Measurements from ENCODE around the gene DAO.

Gene DAO

GRCh38 chr12:108905725-108906124 lies 25.8 kb downstream of the DAO start:
- in situ Hi-C loops (cut with MboI; ENCODE audit: low sequenced_read_pairs, unreplicated experiment), result no loop called here
- no peak for DNase-seq (ENCODE audit: low spot score)
- TF ChIP-seq CTCF (IDR thresholded peaks at IDR 0.05; ENCODE audit: borderline replicate concordance, control extremely low read depth, extremely low read depth, insufficient read depth, missing control alignments), result no peak

DNA sequence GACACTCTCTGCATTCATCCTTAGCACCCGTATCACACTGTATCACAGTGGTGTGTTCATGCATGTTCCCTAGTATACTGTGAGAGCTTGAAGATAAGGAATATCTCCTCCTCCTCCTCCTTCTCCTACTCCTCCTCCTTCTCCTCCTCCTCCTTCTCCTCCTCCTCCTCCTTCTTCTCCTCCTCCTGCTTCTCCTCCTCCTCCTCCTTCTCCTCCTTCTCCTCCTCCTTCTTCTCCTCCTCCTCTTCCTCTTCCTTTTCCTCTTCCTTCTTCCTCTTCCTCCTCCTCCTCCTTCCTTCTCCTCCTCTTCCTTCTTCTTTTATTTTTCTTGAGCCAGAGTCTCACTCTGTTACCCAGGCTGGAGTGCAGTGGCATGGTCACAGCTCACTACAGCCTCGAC lies 27.1 kb downstream of the DAO start:
- no peak for TF ChIP-seq CTCF (IDR thresholded peaks at IDR 0.05; ENCODE audit: borderline replicate concordance, control extremely low read depth, extremely low read depth, insufficient read depth, missing control alignments)
- no peak for DNase-seq (ENCODE audit: low spot score)
- in situ Hi-C loops (cut with MboI; ENCODE audit: low sequenced_read_pairs, unreplicated experiment), result no loop called here

GRCh38 chr12:108907839-108908351 lies 28.0 kb downstream of the DAO start:
- no peak for DNase-seq (ENCODE audit: low spot score)
- no peak for TF ChIP-seq CTCF (IDR thresholded peaks at IDR 0.05; ENCODE audit: borderline replicate concordance, control extremely low read depth, extremely low read depth, insufficient read depth, missing control alignments)
- in situ Hi-C loops (cut with MboI; ENCODE audit: low sequenced_read_pairs, unreplicated experiment), result no loop called here

- in situ Hi-C loops (cut with MboI; ENCODE audit: low sequenced_read_pairs, unreplicated experiment), result no loop called here
- TF ChIP-seq CTCF (IDR thresholded peaks at IDR 0.05; ENCODE audit: borderline replicate concordance, control extremely low read depth, extremely low read depth, insufficient read depth, missing control alignments), result no peak
- DNase-seq (ENCODE audit: low spot score), result no peak
These were observed 30.4 kb downstream of the DAO start for GRCh38 chr12:108910336-108910735.

DNA sequence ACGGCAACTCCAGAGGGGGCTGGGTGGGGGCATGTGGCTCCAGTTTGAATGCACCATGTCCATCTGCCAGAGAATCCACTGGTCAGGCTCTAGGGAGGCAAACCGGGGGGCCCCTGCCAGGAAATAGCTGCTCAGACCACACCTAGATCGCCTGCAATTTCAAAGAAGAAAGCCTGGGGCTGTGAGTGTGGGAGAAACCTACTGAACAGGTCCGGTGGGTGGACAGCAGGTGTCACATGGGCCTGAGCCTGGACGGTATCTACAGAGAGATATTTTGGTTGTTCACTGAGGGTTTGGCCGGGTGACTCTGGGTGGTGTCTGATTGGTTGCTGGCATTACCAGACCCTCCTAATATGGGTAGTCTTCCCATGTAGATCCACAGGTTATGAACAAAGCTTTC lies 32.0 kb downstream of the DAO start:
- in situ Hi-C loops (cut with MboI; ENCODE audit: low sequenced_read_pairs, unreplicated experiment), result no loop called here
- no peak for DNase-seq (ENCODE audit: low spot score)
- TF ChIP-seq CTCF (IDR thresholded peaks at IDR 0.05; ENCODE audit: borderline replicate concordance, control extremely low read depth, extremely low read depth, insufficient read depth, missing control alignments), result no peak

DNA sequence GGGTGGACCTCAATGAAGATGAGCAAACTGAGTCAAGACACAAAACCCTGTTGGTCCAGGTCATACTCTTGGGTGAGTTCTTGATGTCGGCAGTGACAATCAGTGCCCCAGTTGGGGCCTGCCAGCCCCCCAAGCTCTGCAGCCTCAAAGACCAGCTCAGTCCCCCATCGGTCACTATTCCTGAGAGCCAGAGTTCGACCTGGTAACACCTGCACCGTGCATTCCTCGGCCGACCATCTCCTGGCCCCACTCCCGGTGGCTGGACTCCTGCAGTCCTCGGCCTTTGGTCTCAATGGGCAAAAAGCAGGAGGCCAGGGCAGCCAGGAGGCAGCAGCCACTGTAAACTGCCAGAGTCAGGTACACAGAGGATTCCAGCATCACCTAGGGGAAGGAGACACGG lies 32.5 kb downstream of the DAO start:
- DNase-seq (ENCODE audit: low spot score), result no peak
- in situ Hi-C loops (cut with MboI; ENCODE audit: low sequenced_read_pairs, unreplicated experiment), result no loop called here
- no peak for TF ChIP-seq CTCF (IDR thresholded peaks at IDR 0.05; ENCODE audit: borderline replicate concordance, control extremely low read depth, extremely low read depth, insufficient read depth, missing control alignments)

DNA sequence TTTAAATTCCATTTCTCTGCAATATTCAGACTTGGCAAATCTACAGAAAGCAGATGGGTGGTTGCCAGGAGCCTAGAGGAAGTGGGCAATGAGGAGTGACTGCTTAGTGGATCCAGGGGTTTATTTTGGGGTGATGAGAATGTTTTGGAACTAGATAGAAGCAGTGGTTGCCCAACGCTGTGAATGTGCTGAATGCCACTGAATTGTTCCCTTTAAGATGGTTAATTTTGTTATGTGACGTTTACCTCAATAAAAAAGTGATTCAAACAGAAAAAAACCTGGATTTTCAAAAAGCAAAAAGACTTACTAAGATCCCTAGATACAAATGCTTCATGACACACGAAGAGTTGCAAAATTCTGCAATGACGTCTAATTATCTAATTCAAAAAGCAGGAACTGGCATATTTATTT lies 34.2 kb downstream of the DAO start:
- no peak for TF ChIP-seq CTCF (IDR thresholded peaks at IDR 0.05; ENCODE audit: borderline replicate concordance, control extremely low read depth, extremely low read depth, insufficient read depth, missing control alignments)
- DNase-seq (ENCODE audit: low spot score), result no peak
- in situ Hi-C loops (cut with MboI; ENCODE audit: low sequenced_read_pairs, unreplicated experiment), result no loop called here
